ENCODE data around the gene LRIG3. TPM values are rescaled to one million over a fixed set of nuclear protein-coding genes. Genes with fewer than 3 reads are reported as not detected.

LRIG3 gene
- polyA plus RNA-seq, 1 of the 3 experiments (the other 2 are of a cell fraction) = 0.03 TPM

DNA sequence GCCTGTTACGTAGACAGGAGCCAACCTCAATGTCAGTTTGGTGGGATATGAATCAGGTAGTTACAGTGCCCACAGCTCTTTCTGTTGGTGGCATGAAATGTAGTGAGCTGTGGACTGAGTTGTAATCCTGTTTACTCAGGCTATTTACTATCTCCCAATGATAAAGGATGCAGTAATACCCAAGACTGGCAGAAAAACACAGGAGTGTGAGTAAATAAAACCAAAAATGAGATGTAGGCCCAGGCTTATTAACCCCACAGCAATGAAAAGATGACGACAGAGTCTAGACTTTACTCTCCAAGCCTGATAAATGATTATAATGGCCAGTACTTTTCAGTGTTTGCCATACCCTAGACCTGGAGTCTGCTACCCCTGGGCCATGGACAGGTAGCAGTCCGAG lies 22.8 kb upstream of the LRIG3 start:
- Histone ChIP-seq H2AFZ (ENCODE audit: low read depth) (no peak overlapping the region), H3K9me3 (no peaks in the 10 kb centered on the region), H3K27me3 (ENCODE audit: insufficient read depth) (peaks cover 10% of the 10 kb centered on the region; the same call in 1 of the 2 replicates), H3F3A (replicated peaks; ENCODE audit: insufficient read depth) (no peaks in the 10 kb centered on the region), H3K4me2 (no peak overlapping the region), H3K4me1 (ENCODE audit: control insufficient read depth in 1 of 2, insufficient read depth in 2 of 2, low read depth in 1 of 2, low read length in 1 of 2) (no peaks in the 10 kb centered on the region), H4K20me1 (ENCODE audit: insufficient read depth) (no peaks in the 10 kb centered on the region), H3K9ac (no peak overlapping the region), H3K4me3 (ENCODE audit: low read depth in 2 of 2, low read length in 1 of 2) (no peak overlapping the region), H3K9me2 (no peaks in the 10 kb centered on the region), H3K79me2 (ENCODE audit: insufficient read depth) (no peaks in the 10 kb centered on the region), H3K36me3 (replicated peaks in 1 of 2; ENCODE audit: control insufficient read depth in 1 of 2, insufficient read depth in 2 of 2, low read length in 1 of 2) (no peaks in the 10 kb centered on the region), H3K27ac (ENCODE audit: low read depth in 2 of 2, low read length in 1 of 2) (no peak overlapping the region)
- WGBS (ENCODE audit: low lambda C conversion rate) = 26% methylated on average over 3 of the region's 3 CpGs
- TF ChIP-seq FOXJ3 (CRISPR knock-in tag; IDR thresholded peaks at IDR 0.05) (no peak), RXRA (IDR thresholded peaks at IDR 0.05; ENCODE audit: borderline replicate concordance, low read depth) (no peak), EP300 (IDR thresholded peaks at IDR 0.05; ENCODE audit: borderline replicate concordance in 1 of 2, low read depth in 1 of 2, low read length in 1 of 2) (no peak), ZBTB33 (IDR thresholded peaks at IDR 0.05; ENCODE audit: borderline replicate concordance, low read depth) (no peak), RFX5 (IDR thresholded peaks at IDR 0.05; ENCODE audit: low read length) (no peak), JUND (IDR thresholded peaks at IDR 0.05) (no peak), FOSL2 (IDR thresholded peaks at IDR 0.05; ENCODE audit: borderline replicate concordance, low read depth) (no peak), ELF1 (IDR thresholded peaks at IDR 0.05) (no peak), TCF12 (IDR thresholded peaks at IDR 0.05) (no peak)
- TF ChIP-seq, protein P1, sequence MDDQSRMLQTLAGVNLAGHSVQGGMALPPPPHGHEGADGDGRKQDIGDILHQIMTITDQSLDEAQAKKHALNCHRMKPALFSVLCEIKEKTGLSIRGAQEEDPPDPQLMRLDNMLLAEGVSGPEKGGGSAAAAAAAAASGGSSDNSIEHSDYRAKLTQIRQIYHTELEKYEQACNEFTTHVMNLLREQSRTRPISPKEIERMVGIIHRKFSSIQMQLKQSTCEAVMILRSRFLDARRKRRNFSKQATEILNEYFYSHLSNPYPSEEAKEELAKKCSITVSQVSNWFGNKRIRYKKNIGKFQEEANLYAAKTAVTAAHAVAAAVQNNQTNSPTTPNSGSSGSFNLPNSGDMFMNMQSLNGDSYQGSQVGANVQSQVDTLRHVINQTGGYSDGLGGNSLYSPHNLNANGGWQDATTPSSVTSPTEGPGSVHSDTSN (IDR thresholded peaks at IDR 0.05) = no peak
- POLR2A ChIA-PET = no interaction called here
- no peak for DNase-seq
- CTCF ChIA-PET = interaction anchor here (1.3 to 1.5 kb wide), 2 partner anchors 10 to 11 kb away, joined by 3 to 7 read pairs; no protein-coding TSS in a partner anchor

GRCh38 chr12:58942345-58942744 lies 22.0 kb upstream of the LRIG3 start:
- ChIA-PET POLR2A (no interaction called here), CTCF (interaction anchor here (0.9 to 1.5 kb wide), 3 partner anchors 10 to 78 kb away, joined by 3 to 7 read pairs (median 3); no protein-coding TSS in a partner anchor)
- H4K20me1 ChIP-seq (ENCODE audit: insufficient read depth) = no peaks in the 10 kb centered on the region
- WGBS (ENCODE audit: low lambda C conversion rate) = 16% methylated on average over 2 of the region's 2 CpGs
- H3K9me2 ChIP-seq = no peaks in the 10 kb centered on the region
- no peak overlapping the region for H3K9ac ChIP-seq
- H3K4me2 ChIP-seq = no peak overlapping the region
- no peak for DNase-seq
- H3F3A ChIP-seq (replicated peaks; ENCODE audit: insufficient read depth) = no peaks in the 10 kb centered on the region
- no peaks in the 10 kb centered on the region for H3K79me2 ChIP-seq (ENCODE audit: insufficient read depth)
- no peaks in the 10 kb centered on the region for H3K36me3 ChIP-seq (replicated peaks in 1 of 2; ENCODE audit: control insufficient read depth in 1 of 2, insufficient read depth in 2 of 2, low read length in 1 of 2)
- H3K27ac ChIP-seq (ENCODE audit: low read depth in 2 of 2, low read length in 1 of 2) = no peak overlapping the region
- peaks cover 10% of the 10 kb centered on the region; the same call in 1 of the 2 replicates for H3K27me3 ChIP-seq (ENCODE audit: insufficient read depth)
- no peak overlapping the region for H3K4me3 ChIP-seq (ENCODE audit: low read depth in 2 of 2, low read length in 1 of 2)
- H3K9me3 ChIP-seq = no peaks in the 10 kb centered on the region
- H2AFZ ChIP-seq (ENCODE audit: low read depth) = no peak overlapping the region
- H3K4me1 ChIP-seq (ENCODE audit: control insufficient read depth in 1 of 2, insufficient read depth in 2 of 2, low read depth in 1 of 2, low read length in 1 of 2) = no peaks in the 10 kb centered on the region
- TF ChIP-seq, protein P2, sequence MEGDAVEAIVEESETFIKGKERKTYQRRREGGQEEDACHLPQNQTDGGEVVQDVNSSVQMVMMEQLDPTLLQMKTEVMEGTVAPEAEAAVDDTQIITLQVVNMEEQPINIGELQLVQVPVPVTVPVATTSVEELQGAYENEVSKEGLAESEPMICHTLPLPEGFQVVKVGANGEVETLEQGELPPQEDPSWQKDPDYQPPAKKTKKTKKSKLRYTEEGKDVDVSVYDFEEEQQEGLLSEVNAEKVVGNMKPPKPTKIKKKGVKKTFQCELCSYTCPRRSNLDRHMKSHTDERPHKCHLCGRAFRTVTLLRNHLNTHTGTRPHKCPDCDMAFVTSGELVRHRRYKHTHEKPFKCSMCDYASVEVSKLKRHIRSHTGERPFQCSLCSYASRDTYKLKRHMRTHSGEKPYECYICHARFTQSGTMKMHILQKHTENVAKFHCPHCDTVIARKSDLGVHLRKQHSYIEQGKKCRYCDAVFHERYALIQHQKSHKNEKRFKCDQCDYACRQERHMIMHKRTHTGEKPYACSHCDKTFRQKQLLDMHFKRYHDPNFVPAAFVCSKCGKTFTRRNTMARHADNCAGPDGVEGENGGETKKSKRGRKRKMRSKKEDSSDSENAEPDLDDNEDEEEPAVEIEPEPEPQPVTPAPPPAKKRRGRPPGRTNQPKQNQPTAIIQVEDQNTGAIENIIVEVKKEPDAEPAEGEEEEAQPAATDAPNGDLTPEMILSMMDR (IDR thresholded peaks at IDR 0.05) = no peak
- TF ChIP-seq SMC3 (IDR thresholded peaks at IDR 0.05; ENCODE audit: low read depth, low read length) (no peak), FOSL2 (IDR thresholded peaks at IDR 0.05; ENCODE audit: borderline replicate concordance, low read depth) (no peak), FOXM1 (IDR thresholded peaks at IDR 0.05; ENCODE audit: low read depth) (no peak), GATA2 (CRISPR knock-in tag; IDR thresholded peaks at IDR 0.05) (no peak), NRF1 (IDR thresholded peaks at IDR 0.05; ENCODE audit: low read depth, low read length) (no peak), USF1 (IDR thresholded peaks at IDR 0.05; ENCODE audit: borderline replicate concordance, low read depth) (no peak), GABPA (IDR thresholded peaks at IDR 0.05; ENCODE audit: low read depth) (no peak), TCF12 (IDR thresholded peaks at IDR 0.05) (no peak), IRF3 (IDR thresholded peaks at IDR 0.05; ENCODE audit: low read depth, low read length) (no peak), EZH2phosphoT487 (IDR thresholded peaks at IDR 0.05; ENCODE audit: borderline replicate concordance, low read depth) (no peak), SIN3A (IDR thresholded peaks at IDR 0.05; ENCODE audit: borderline replicate concordance, low read depth, low read length) (no peak), RFX5 (IDR thresholded peaks at IDR 0.05; ENCODE audit: low read length) (no peak)
- TF ChIP-seq, protein P3, sequence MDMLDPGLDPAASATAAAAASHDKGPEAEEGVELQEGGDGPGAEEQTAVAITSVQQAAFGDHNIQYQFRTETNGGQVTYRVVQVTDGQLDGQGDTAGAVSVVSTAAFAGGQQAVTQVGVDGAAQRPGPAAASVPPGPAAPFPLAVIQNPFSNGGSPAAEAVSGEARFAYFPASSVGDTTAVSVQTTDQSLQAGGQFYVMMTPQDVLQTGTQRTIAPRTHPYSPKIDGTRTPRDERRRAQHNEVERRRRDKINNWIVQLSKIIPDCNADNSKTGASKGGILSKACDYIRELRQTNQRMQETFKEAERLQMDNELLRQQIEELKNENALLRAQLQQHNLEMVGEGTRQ (IDR thresholded peaks at IDR 0.05; ENCODE audit: borderline replicate concordance, low read depth, low read length) = no peak

Data from SK-N-SH (cell line).